KOPT-K1 (cell line): ENCODE measurements around the gene ABHD16B.
"Not testable (repeated sequence)": the region's sequence is repeated elsewhere in the genome, so short reads cannot be mapped to it uniquely, and the experiment has no call there.

Experiments
- H3K27ac ChIP-seq: fragments of 200-600 bp; sonication (generic); 2 replicates; pipeline ENCODE4 v1.5.1; 2016; ENCODE audit warnings: antibody characterized with exemption, mild to moderate bottlenecking, low read depth, low read length; ENCODE audit not compliant: poor library complexity, severe bottlenecking
- H3K36me3 ChIP-seq: fragments of 200-600 bp; sonication (generic); 2 replicates; pipeline ENCODE4 v1.5.1; 2017; ENCODE audit warnings: antibody characterized with exemption, mild to moderate bottlenecking, low read length, moderate library complexity; ENCODE audit not compliant: insufficient read depth
- H3K9me3 ChIP-seq: fragments of 200-600 bp; sonication (generic); 2 replicates; pipeline ENCODE4 v1.5.1; 2017; ENCODE audit warnings: antibody characterized with exemption, low read length, mild to moderate bottlenecking; ENCODE audit not compliant: insufficient read depth, poor library complexity, severe bottlenecking

ABHD16B gene

GRCh38 chr20:63874241-63874640 lies 12.9 kb downstream of the ABHD16B start:
- H3K27ac ChIP-seq, H3K9me3 ChIP-seq: not testable (repeated sequence)
- peaks cover 85% of the 10 kb centered on the region for H3K36me3 ChIP-seq

GRCh38 chr20:63876489-63877036 lies 15.3 kb downstream of the ABHD16B start:
- Histone ChIP-seq H3K36me3 (peaks cover 68% of the 10 kb centered on the region), H3K27ac (no peak overlapping the region), H3K9me3 (no peaks in the 10 kb centered on the region)

GRCh38 chr20:63877755-63878470 lies 16.6 kb downstream of the ABHD16B start:
- Histone ChIP-seq H3K27ac (no peak overlapping the region), H3K36me3 (peaks cover 67% of the 10 kb centered on the region)

GRCh38 chr20:63878899-63879663 lies 17.8 kb downstream of the ABHD16B start:
- no peaks in the 10 kb centered on the region for H3K9me3 ChIP-seq
- H3K27ac ChIP-seq, result no peak overlapping the region
- H3K36me3 ChIP-seq, result peaks cover 68% of the 10 kb centered on the region

More at GRCh38 chr20:63877755-63878470, 16.6 kb downstream of the ABHD16B start:
- no peaks in the 10 kb centered on the region for H3K9me3 ChIP-seq

GRCh38 chr20:63880901-63881300 lies 19.6 kb downstream of the ABHD16B start:
- H3K36me3 ChIP-seq, result peaks cover 63% of the 10 kb centered on the region
- not testable (repeated sequence) for H3K27ac ChIP-seq, H3K9me3 ChIP-seq

GRCh38 chr20:63881451-63882226 lies 20.3 kb downstream of the ABHD16B start:
- Histone ChIP-seq H3K9me3 (no peaks in the 10 kb centered on the region), H3K36me3 (peaks cover 59% of the 10 kb centered on the region), H3K27ac (no peak overlapping the region)

GRCh38 chr20:63882257-63883200 lies 21.2 kb downstream of the ABHD16B start:
- no peak overlapping the region for H3K27ac ChIP-seq

GRCh38 chr20:63883201-63883593 lies 21.9 kb downstream of the ABHD16B start:
- H3K27ac ChIP-seq, result no peak overlapping the region
- H3K36me3 ChIP-seq, result peaks cover 60% of the 10 kb centered on the region
- no peaks in the 10 kb centered on the region for H3K9me3 ChIP-seq

More at GRCh38 chr20:63882257-63883200, 21.2 kb downstream of the ABHD16B start:
- H3K36me3 ChIP-seq, result peaks cover 60% of the 10 kb centered on the region
- no peaks in the 10 kb centered on the region for H3K9me3 ChIP-seq

- peaks cover 60% of the 10 kb centered on the region; the same call in 1 of the 2 replicates for H3K36me3 ChIP-seq
Observed at GRCh38 chr20:63884506-63885263, 23.4 kb downstream of the ABHD16B start.

GRCh38 chr20:63885264-63886053 lies 24.2 kb downstream of the ABHD16B start:
- peaks cover 66% of the 10 kb centered on the region for H3K36me3 ChIP-seq
- H3K27ac ChIP-seq, result no peak overlapping the region
- no peaks in the 10 kb centered on the region for H3K9me3 ChIP-seq

More at GRCh38 chr20:63884506-63885263, 23.4 kb downstream of the ABHD16B start:
- Histone ChIP-seq H3K9me3 (no peaks in the 10 kb centered on the region), H3K27ac (no peak overlapping the region)

GRCh38 chr20:63886054-63886419 lies 24.7 kb downstream of the ABHD16B start:
- Histone ChIP-seq H3K36me3 (peaks cover 71% of the 10 kb centered on the region), H3K27ac (no peak overlapping the region), H3K9me3 (no peaks in the 10 kb centered on the region)

- H3K27ac ChIP-seq, result no peak overlapping the region
- peaks cover 73% of the 10 kb centered on the region for H3K36me3 ChIP-seq
- no peaks in the 10 kb centered on the region for H3K9me3 ChIP-seq
Observed at GRCh38 chr20:63886921-63887320, 25.6 kb downstream of the ABHD16B start.
